ENCODE data around the gene CPNE6.

DNA sequence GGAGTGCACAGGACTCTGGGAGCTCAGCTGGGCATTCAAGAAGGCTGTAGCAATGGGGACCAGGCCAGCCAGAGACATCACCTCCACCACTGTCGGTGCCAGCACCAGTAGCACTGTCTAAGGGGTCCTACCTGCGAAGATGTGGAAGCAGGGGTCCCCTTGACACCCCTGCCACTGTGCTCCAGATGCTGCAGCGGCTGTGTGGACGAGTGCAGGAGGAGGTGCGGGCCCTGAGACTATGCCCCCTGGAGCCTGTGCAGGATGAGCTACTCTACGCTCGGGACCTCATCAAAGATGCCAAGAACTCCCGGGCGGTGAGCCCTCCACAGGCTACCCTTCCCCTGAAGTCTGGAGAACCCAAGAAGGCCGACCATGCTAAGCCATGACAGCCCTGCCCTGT, 10.9 kb upstream of the CPNE6 start:
- TF ChIP-seq TCF12 (IDR thresholded peaks at IDR 0.05; ENCODE audit: low read depth, low read length) (no peak), POLR2A (IDR thresholded peaks at IDR 0.05; ENCODE audit: control extremely low read depth in 1 of 2, low read depth in 2 of 2, low read length in 2 of 2) (no peak), BRCA1 (IDR thresholded peaks at IDR 0.05; ENCODE audit: low read depth, low read length) (no peak), JUND (IDR thresholded peaks at IDR 0.05; ENCODE audit: low read length) (no peak), SP1 (IDR thresholded peaks at IDR 0.05; ENCODE audit: low read depth, low read length) (no peak), POLR2AphosphoS5 (IDR thresholded peaks at IDR 0.05; ENCODE audit: low read depth, low read length) (no peak), CHD1 (IDR thresholded peaks at IDR 0.05; ENCODE audit: low read depth, low read length) (no peak), EZH2 (IDR thresholded peaks at IDR 0.05; ENCODE audit: low read depth, low read length, severe bottlenecking) (no peak), HDAC2 (IDR thresholded peaks at IDR 0.05; ENCODE audit: borderline replicate concordance in 1 of 2, low read depth in 2 of 2, low read length in 2 of 2) (no peak), RAD21 (IDR thresholded peaks at IDR 0.05 in 1 of 2, conservative IDR thresholded peaks at IDR 0.05 in 1 of 2; ENCODE audit: low read depth in 2 of 2, low read length in 2 of 2) (no peak)
- TF ChIP-seq, protein P1, sequence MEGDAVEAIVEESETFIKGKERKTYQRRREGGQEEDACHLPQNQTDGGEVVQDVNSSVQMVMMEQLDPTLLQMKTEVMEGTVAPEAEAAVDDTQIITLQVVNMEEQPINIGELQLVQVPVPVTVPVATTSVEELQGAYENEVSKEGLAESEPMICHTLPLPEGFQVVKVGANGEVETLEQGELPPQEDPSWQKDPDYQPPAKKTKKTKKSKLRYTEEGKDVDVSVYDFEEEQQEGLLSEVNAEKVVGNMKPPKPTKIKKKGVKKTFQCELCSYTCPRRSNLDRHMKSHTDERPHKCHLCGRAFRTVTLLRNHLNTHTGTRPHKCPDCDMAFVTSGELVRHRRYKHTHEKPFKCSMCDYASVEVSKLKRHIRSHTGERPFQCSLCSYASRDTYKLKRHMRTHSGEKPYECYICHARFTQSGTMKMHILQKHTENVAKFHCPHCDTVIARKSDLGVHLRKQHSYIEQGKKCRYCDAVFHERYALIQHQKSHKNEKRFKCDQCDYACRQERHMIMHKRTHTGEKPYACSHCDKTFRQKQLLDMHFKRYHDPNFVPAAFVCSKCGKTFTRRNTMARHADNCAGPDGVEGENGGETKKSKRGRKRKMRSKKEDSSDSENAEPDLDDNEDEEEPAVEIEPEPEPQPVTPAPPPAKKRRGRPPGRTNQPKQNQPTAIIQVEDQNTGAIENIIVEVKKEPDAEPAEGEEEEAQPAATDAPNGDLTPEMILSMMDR (IDR thresholded peaks at IDR 0.05; ENCODE audit: control extremely low read depth in 1 of 3, insufficient read depth in 1 of 3, low read depth in 1 of 3, low read length in 3 of 3): no peak
- TF ChIP-seq, protein P2, sequence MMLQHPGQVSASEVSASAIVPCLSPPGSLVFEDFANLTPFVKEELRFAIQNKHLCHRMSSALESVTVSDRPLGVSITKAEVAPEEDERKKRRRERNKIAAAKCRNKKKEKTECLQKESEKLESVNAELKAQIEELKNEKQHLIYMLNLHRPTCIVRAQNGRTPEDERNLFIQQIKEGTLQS (IDR thresholded peaks at IDR 0.05; ENCODE audit: insufficient read depth, low read depth, low read length): no peak

All from H1 (cell line).